DND-41 (cell line): ENCODE data around the gene SAT1.

Experiments
- ATAC-seq: fragments of 200-7000 bp; cut with Tn5 transposase; 3 replicates; pipeline ENCODE4 v1.9.1; 2021; ENCODE audit warnings: low read depth; ENCODE audit not compliant: insufficient read depth
- DNase-seq: peaks from one replicate; pipeline ENCODE4 v3.0.0-alpha.2; 2020
- H2AFZ ChIP-seq: 2 replicates; pipeline ENCODE4 v1.6.0; 2012; ENCODE audit warnings: low read depth, low read length
- H3K27ac ChIP-seq: 2 replicates; pipeline ENCODE4 v1.5.1; 2012; ENCODE audit warnings: low read length, inconsistent platforms
- H3K27me3 ChIP-seq: fragments of 200-600 bp; sonication (generic); 2 replicates; pipeline ENCODE4 v1.6.0; 2012; ENCODE audit warnings: low read length, mild to moderate bottlenecking, inconsistent platforms; ENCODE audit not compliant: insufficient read depth, poor library complexity
- H3K36me3 ChIP-seq: 2 replicates; pipeline ENCODE4 v1.5.1; 2012; ENCODE audit warnings: low read length, inconsistent platforms; ENCODE audit not compliant: insufficient read depth
- H3K4me1 ChIP-seq: 2 replicates; pipeline ENCODE4 v1.5.1; 2012; ENCODE audit warnings: mild to moderate bottlenecking, low read length; ENCODE audit not compliant: insufficient read depth
- H3K4me2 ChIP-seq: 2 replicates; pipeline ENCODE4 v1.6.0; 2012; ENCODE audit warnings: mild to moderate bottlenecking, moderate library complexity, low read length, inconsistent platforms; ENCODE audit not compliant: insufficient read depth
- H3K4me3 ChIP-seq, 2 experiments: fragments of 200-600 bp in 1 of 2; shearing (Covaris generic) in 1 of 2; 2 replicates each; pipeline ENCODE4 v1.5.1; 2012 to 2016; ENCODE audit warnings: inconsistent platforms in 2 of 2, low read length in 2 of 2, mild to moderate bottlenecking in 2 of 2, low read depth in 1 of 2, moderate library complexity in 1 of 2
- H3K79me2 ChIP-seq: 2 replicates; pipeline ENCODE4 v1.6.0; 2012; ENCODE audit warnings: low read length, inconsistent platforms; ENCODE audit not compliant: insufficient read depth
- H3K9ac ChIP-seq: 2 replicates; pipeline ENCODE4 v1.6.0; 2012; ENCODE audit warnings: low read depth, mild to moderate bottlenecking, inconsistent platforms, low read length, moderate library complexity
- H3K9me3 ChIP-seq: 2 replicates; pipeline ENCODE4 v1.5.1; 2012; ENCODE audit warnings: low read length, moderate library complexity, mild to moderate bottlenecking, inconsistent platforms; ENCODE audit not compliant: insufficient read depth, severe bottlenecking
- H4K20me1 ChIP-seq: 2 replicates; pipeline ENCODE4 v1.6.0; 2012; ENCODE audit warnings: low read length; ENCODE audit not compliant: insufficient read depth
- CTCF ChIP-seq: IDR thresholded peaks from 2 replicates; pipeline ENCODE4 v1.5.1; 2012; ENCODE audit warnings: borderline replicate concordance, low read length, moderate library complexity, mild to moderate bottlenecking; ENCODE audit not compliant: poor library complexity, severe bottlenecking; ENCODE audit errors: extremely low read depth
- EZH2 ChIP-seq: IDR thresholded peaks from 3 replicates; pipeline ENCODE4 v1.6.1; 2012; ENCODE audit warnings: borderline replicate concordance, low read depth, mild to moderate bottlenecking, moderate library complexity, low read length, inconsistent platforms; ENCODE audit not compliant: severe bottlenecking

SAT1 gene

DNA sequence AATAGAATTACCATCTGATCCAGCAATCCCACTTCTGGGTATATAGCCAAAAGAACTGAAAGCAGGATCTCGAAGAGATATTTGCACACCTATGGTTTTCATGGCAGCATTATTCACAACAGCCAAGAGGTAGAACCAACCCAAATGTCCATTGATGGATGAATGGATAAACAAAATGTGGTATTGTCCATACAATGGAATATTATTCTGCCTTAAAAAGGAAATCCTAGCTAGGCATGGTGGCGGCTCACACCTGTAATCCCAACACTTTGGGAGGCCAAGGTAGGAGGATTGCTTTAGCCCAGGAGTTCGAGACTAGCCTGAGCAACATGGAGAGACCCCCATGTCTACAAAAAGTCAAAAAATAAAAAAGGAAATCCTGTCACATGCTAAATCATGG is 27.3 kb downstream of the SAT1 start:
- Histone ChIP-seq H4K20me1 (no peaks in the 10 kb centered on the region), H3K4me2 (no peak overlapping the region), H3K9me3 (no peaks in the 10 kb centered on the region), H3K9ac (no peak overlapping the region), H2AFZ (no peak overlapping the region), H3K4me3 (no peak overlapping the region), H3K27me3 (no peaks in the 10 kb centered on the region), H3K79me2 (no peaks in the 10 kb centered on the region), H3K4me1 (no peaks in the 10 kb centered on the region), H3K36me3 (no peaks in the 10 kb centered on the region), H3K27ac (no peak overlapping the region)
- TF ChIP-seq EZH2 (no peak), CTCF (no peak)
- ATAC-seq (no peak), DNase-seq (no peak)

DNA sequence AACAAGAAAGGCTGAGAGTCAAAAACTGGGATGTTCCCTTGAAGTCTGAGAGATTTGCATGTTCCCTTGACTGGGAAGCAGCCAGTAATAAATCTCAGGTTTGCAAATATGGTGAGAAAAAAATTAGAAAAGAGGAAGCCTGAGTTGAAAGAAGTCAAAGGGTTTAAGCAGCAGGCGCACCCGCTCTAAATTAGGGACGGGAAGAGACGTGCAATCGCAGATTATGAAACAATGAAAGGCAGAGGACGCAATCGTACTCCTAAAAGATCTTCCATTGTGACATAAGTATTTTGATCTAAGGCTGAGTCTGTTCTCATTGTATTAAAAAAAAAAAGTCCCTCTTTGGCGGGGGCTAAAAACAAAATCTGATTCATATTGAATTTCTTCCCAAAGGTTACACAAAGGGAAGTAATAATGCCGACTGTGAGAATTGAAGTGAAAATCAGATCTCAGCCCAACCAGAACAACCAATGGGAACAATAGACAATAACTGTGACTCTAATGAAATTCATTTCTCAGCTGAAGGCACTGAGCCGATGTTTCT is 28.2 kb downstream of the SAT1 start:
- ATAC-seq (no peak), DNase-seq (no peak)
- Histone ChIP-seq H3K36me3 (no peaks in the 10 kb centered on the region), H3K79me2 (no peaks in the 10 kb centered on the region), H4K20me1 (no peaks in the 10 kb centered on the region), H3K4me3 (no peak overlapping the region), H3K4me1 (no peaks in the 10 kb centered on the region), H3K27ac (no peak overlapping the region), H3K9me3 (no peaks in the 10 kb centered on the region), H2AFZ (no peak overlapping the region), H3K9ac (no peak overlapping the region), H3K4me2 (no peak overlapping the region), H3K27me3 (no peaks in the 10 kb centered on the region)
- TF ChIP-seq CTCF (no peak), EZH2 (no peak)

DNA sequence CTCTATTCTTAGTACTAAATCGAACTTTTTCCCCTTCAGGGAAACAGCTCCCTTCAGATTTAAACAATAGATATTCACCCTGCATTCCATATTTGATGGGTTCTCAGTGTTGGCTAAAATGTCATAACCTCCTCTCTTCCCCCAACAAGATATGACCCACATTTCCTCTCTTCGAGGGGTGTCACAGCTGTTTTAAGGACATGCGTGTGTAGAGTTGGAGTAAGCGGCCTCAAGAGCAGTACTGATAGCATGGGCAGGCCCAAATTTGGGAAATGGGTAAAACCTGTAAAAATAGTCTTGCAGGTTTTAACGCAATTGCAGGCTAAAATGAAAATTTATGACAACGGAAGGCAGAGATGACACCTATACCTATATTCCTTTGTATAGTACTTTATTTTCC is 28.7 kb downstream of the SAT1 start:
- H3K9ac ChIP-seq, result no peak overlapping the region
- ATAC-seq, result no peak

More for the DNA sequence above, 28.7 kb downstream of the SAT1 start:
- no peak overlapping the region for H3K4me3 ChIP-seq
- H3K27me3 ChIP-seq, result no peaks in the 10 kb centered on the region
- DNase-seq, result no peak
- no peaks in the 10 kb centered on the region for H3K79me2 ChIP-seq
- H3K4me1 ChIP-seq, result no peaks in the 10 kb centered on the region
- H3K36me3 ChIP-seq, result no peaks in the 10 kb centered on the region
- no peak for TF ChIP-seq EZH2
- no peak for TF ChIP-seq CTCF
- H3K4me2 ChIP-seq, result no peak overlapping the region
- no peak overlapping the region for H3K27ac ChIP-seq
- H3K9me3 ChIP-seq, result no peaks in the 10 kb centered on the region
- H2AFZ ChIP-seq, result no peak overlapping the region
- no peaks in the 10 kb centered on the region for H4K20me1 ChIP-seq
